Measurements from ENCODE around the gene ZNF318.
"Not testable (repeated sequence)": the region's sequence is repeated elsewhere in the genome, so short reads cannot be mapped to it uniquely, and the experiment has no call there.

ZNF318 gene

DNA sequence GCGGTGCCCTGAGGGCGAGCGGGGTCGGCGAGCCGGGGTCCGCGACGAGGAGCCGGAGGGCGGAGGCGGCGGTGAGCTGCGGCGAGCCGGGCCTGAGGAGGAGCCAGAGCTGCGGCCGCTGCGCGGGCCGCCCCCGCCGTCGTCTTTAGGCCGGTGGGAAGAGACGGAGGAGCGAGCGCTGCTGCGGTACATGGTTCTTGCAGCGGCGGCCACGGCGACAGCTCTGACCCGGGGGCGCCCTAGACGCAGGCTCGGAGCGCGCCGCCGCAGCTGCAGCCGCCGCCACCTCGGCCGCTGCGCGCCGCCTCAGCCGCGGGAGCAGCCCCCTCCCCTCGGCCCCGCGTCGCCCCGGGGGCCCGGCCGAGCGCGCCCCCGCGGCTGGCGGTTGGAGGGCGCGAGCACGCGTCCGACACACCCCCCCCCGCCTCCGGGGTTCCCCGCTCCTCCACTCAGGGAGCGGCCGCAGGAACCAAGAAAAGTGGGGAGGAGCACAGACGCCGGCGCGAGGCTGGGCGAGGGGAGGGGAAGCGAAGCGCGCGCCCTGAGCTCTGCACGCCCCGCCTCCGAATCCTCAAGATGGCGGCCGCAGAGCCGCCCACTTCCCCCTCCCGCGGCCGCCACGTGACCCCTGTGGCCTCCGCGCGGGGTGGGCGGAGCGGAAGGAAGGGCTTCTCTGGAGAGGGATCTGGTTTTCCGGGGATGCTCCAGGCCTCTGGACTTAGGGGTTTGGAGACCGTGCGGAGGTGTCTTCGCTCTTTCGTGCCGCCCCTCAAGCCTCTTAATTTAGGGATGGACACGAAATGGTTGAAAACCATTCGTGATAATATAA, at the start of gene ZNF318:
Gene ZNF318 (minus strand): TSS at position 474 of the 829 bp plus-strand sequence. CDS start 282 bp downstream, at position 192.
- DNase-seq = peak; percentile 96 to 97

- no peak for DNase-seq
Measured at GRCh38 chr6:43416935-43417334, 47.5 kb upstream of the ZNF318 start.

DNA sequence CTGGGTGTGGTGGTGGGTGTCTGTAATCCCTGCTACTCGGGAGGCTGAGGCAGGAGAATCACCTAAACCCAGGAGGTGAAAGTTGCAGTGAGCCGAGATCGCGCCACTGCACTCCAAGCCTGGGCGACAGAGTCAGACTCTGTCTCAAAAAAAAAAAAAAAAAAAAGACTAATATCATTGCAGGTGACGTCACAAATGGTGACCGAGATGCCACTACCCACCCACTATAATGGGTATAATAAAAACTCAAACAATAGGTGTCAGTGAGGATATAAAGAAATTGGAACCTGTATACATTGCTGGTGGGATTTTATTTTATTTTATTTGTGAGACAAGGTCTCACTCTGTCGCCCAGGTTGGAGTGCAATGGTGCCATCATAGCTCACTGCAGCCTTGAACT, 45.8 kb upstream of the ZNF318 start:
- not testable (repeated sequence) for DNase-seq

DNA sequence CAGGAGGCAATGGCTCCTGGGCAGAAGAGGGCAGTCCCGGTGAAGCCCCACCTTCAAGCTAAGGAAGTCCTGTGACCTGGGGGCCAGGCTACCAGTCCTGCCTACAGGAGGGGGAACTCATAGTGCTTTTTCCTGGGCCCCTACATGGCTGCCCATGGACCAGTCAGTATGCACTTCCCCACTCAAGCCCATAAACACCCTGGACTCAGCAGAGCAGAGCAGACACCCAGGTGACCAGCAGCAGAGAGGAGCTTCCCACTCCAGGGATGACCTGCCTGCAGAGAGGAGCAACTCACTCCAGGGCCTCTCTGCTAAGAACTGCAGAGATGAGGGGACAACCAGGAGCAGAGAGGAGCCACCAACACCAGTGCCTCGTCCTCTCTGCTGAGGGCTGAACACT, 43.6 kb upstream of the ZNF318 start:
- DNase-seq = no peak

GRCh38 chr6:43412541-43412940, 43.1 kb upstream of the ZNF318 start:
- no peak for DNase-seq

DNA sequence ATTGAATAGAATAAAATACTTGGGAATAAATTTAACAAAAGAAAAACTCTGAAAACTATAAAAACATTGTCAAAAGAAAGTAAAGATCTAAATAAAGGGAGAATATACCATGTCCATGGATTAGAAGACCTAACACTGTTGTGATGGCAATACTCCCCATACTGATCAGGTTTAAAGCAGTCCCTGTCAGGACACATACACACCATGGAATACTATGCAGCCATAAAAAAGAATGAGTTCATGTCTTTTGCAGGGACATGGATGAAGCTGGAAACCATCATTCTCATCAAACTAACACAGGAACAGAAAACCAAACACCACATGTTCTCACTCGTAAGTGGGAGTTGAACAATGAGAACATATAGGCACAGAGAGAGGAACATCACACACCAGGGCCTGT, 41.3 kb upstream of the ZNF318 start:
- DNase-seq = not testable (repeated sequence)

DNA sequence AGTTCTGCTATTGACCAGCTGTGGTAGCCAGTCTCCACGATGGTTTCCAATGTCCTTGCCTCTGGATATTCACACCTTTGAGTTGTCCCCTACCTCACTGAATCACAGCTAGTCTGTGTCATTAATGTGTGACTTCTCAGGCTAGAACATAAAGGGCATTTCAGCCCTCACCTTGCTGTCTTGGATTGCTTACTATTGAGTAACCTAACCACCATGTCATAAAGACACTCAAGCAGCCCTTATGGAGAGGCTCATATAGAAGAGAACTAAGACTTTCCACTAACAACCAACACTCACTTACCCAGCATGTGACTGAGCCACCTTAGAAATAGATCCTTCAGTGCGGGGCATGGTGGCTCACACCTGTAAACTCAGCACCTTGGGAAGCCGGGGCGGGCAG, 38.8 kb upstream of the ZNF318 start:
- no peak for DNase-seq

GRCh38 chr6:43407296-43407695, 37.8 kb upstream of the ZNF318 start:
- DNase-seq = no peak

DNA sequence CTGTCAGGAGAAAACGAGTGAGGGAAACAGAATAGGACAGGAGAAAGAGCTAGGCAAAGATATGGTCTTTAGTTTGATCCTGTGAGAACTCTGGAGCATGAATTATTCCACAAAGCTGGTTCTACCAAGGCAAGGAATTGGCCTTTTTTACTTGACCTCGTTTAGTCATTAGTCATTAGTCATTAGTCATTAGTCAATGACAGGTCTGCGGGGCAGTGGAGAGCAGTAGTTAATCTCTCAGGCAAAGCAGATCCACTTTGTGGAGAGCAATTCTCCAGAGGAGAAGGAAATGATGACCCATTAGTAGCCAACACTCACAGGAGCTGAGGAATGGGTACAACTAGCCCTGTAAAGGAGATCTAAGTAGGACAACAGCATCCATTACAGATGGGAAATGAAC, 35.9 kb upstream of the ZNF318 start:
- no peak for DNase-seq

DNA sequence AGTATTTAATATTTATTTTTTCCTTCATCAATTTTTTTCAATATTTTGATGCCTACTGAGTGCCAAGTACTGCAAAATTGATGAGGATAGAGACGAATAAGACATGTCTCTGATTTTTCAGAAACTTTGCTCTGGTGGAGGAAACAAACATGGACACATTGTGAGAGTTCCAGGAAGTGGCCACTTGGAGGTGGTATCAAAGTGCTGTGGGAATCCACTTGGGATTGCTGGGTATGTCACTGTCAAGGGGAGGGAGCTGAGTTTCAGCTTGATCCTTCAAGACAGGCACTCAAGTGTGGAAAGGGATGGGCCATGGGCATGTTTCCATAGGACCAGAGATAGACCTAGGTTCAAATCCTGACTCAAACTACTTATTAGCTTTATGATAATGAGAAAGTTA, 33.4 kb upstream of the ZNF318 start:
- no peak for DNase-seq

DNA sequence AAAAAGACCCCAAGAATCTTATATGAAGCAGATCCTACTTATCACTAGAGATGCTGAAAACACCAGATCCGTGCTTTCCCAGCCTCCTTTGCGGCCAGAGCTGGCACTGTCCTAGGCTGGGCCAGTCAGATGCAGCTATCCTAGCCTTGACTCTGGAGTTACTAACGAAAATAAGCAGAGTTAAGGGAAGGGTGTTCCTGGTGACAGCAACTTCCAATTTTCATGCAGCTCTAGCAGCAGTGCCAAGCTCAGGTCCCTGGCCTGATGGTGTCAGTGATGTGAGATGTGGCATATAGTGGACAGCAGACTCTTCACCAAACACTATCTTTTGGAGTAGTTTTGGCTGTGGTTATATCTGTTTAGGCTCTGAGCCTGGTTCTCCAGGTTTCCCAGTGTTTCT, 32.3 kb upstream of the ZNF318 start:
- no peak for DNase-seq

DNA sequence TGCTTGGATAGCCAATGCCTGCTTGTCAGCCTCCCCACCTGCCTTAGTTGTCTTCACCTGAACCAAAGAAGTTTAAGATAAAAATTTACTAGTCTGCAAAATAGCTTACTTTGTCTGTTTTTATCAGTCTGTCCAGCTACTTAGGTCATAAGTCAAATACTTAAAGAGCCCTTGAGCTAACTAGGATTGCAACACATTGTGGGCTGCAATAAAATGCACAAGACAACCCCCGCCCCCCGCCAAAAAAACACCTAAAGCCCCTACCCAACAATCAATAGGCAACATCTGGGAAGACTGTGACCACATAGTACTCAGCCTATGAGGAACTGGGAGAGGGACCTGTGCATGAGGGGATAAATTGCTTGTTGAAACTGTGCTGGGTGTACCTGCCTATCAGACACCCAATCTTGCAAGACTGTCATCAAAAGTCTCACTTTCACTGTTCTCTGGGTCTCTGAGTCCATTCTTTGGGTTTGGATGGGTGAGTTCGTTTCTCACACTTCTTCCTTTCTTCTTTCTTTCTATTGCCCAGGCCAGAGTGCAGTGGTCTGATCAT, 30.6 kb upstream of the ZNF318 start:
- no peak for DNase-seq

DNA sequence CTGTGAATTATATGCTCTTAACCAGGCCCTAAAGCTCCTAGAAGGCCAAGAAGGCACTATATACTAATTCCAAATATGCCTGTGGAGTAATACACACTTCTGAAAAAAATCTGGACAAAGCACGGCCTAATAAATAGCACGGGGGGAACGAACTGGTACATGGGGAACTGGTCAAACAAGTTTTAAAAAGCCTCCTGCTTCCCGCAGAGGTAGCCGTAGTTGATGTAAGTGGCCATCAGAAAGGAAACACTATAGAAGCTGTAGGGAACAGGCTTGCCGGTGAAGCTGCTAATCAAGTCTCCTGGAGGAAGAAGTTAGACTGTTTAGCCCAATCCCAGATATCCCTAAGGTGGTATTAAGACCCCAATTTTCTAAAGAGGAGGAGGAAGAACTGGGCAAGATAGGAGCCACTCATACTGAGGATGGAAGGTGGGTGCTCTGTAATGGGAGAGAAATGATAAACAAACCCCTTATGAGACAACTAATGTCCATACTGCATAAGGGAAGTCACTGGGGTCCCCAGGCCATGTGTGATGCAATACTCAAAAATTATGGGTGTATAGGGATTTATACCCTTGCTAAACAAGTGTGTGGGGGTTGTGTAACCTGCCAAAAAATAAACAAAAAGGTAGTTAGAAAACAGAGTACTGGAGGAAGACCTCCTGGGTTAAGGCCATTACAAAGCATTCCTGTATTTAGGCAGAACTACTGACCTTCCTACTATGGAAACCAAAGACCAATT, 27.1 kb upstream of the ZNF318 start:
- no peak for DNase-seq

- DNase-seq = no peak
Measured at GRCh38 chr6:43395776-43396175, 26.3 kb upstream of the ZNF318 start.

DNA sequence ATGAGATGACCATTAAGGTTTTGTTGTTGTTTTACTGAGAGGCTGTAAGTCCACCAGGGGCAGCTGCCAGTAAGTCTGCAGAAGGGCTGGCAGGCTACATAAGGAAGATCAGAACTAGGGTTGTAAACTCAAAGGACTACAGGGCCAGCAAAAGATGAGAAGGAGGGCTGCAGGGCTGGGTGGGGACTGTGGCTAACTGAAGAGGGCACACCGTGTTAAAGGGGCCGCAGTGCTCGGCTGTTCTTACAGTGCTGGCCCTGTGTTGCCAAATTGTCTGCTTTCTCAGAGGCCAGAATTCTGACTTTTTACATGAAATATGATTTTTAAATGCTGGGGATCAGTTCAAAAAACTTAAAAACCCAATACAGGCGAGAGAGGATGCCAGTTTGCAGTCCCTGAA, 25.5 kb upstream of the ZNF318 start:
- DNase-seq = no peak

- DNase-seq = no peak
Measured at GRCh38 chr6:43393602-43394001, 24.2 kb upstream of the ZNF318 start.

GRCh38 chr6:43393133-43393532, 23.7 kb upstream of the ZNF318 start:
- DNase-seq = not testable (repeated sequence)

- no peak for DNase-seq
Measured at GRCh38 chr6:43391440-43392031, 22.1 kb upstream of the ZNF318 start.

DNA sequence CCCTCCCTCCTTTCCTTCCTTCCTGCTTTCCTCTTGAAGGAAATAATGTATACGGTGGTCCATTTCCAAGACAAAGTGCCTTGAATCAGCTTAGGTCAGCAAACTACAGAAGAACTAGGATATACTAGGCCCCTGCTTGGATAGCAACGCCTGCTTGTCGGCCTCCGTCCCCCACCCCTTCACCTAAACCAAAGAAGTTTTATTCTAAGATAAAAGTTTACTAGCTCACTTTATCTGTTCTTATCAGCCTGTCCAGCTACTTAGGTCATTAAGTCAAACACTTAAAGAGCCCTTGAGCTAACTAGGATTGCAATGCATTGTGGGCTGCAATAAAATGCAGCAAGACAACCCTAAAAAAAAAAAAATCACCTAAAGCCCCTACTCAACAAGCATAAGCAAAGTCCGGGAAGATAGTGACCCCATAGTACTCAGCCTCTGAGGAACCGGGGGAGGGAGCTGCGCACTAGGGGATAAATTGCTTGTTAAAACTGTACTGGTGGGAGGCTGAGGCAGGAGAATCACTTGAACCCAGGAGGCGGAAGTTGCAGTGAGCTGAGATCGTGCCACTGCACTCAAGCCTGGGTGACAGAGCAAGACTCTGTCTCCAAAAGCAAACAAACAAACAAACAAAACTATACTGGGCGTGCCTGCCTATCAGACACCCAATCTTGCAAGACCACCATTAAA, 21.4 kb upstream of the ZNF318 start:
- not testable (repeated sequence) for DNase-seq

- DNase-seq = no peak
Measured at GRCh38 chr6:43389730-43390295, 20.4 kb upstream of the ZNF318 start.

- peak in 1 of 2 experiments; percentile 38 for DNase-seq
Measured at GRCh38 chr6:43386492-43386891, 17.0 kb upstream of the ZNF318 start.

DNA sequence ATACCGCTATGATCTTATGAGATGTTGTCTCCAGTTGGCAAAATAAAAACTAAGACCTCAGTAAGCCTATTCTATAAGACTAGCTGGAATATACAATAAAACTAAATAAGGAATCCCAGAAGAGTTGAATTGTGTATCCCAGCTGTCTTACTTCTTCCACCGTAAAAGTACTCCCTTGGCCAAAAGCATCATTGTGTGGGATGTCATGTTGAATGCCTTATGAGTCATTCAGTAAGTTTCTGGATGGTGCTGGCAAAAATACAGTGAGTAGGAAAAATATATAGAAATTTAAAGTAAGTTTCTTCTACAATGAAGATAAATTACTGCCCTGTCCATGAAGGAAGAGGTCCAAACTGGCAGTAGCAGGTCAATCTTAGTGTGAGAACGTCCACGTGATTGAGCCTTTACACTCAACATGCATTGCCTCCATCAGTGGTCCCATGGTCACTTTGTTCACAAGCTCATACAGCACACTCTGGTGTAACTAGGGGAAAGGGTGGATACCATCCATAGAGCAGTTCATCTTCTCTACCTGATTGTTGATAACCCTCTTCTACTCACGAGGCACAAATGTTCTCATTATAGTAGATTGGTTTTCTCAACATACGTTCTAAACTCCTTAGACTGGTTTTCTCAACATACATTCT, 13.7 kb upstream of the ZNF318 start:
- DNase-seq = no peak
